Ascending aorta (tissue), 2 donors: ENCODE measurements around the gene PKN1. TPM values are rescaled to one million over a fixed set of nuclear protein-coding genes. Genes with fewer than 3 reads are reported as not detected.
"Not testable (repeated sequence)": the region's sequence is repeated elsewhere in the genome, so short reads cannot be mapped to it uniquely, and the experiment has no call there.

Source experiments
- DNase-seq, 2 donors: peaks; one replicate each; pipeline ENCODE4 v3.0.0-alpha.2; 2019; ENCODE audit warnings: low spot score in 2 of 2
- H3K27ac ChIP-seq, 2 donors: fragments of 200-600 bp; sonication (generic); one replicate each; pipeline ENCODE4 v1.5.1; 2016 to 2017; ENCODE audit warnings: mild to moderate bottlenecking in 1 of 2
- H3K27me3 ChIP-seq: fragments of 200-600 bp; sonication (generic); one replicate; pipeline ENCODE4 v1.5.1; 2017
- H3K36me3 ChIP-seq, 2 donors: fragments of 200-600 bp; sonication (generic); one replicate each; pipeline ENCODE4 v1.5.1; 2016
- H3K4me1 ChIP-seq, 2 donors: fragments of 200-600 bp; sonication (generic); one replicate each; pipeline ENCODE4 v1.5.1; 2016 to 2017; ENCODE audit warnings: mild to moderate bottlenecking in 1 of 2
- H3K4me3 ChIP-seq, 2 donors: fragments of 200-600 bp; sonication (generic); one replicate each; pipeline ENCODE4 v1.5.1; 2016 to 2017; ENCODE audit warnings: mild to moderate bottlenecking in 1 of 2
- H3K9me3 ChIP-seq, 2 donors: fragments of 200-600 bp; sonication (generic); one replicate each; pipeline ENCODE4 v1.5.1; 2016
- CTCF ChIP-seq, 3 experiments: fragments of 200-600 bp in 2 of 3; fragments of 450-650 bp in 1 of 3; sonication (generic) in 2 of 3; IDR thresholded peaks; one replicate each; pipeline ENCODE4 v1.5.1; 2016 to 2019; ENCODE audit warnings: antibody characterized with exemption in 3 of 3, mild to moderate bottlenecking in 1 of 3, moderate library complexity in 1 of 3
- intact Hi-C: fragments of 100-400 bp; cut with DNase I; formaldehyde crosslinking; loops from one replicate; pipeline ENCODE4 v1.15.1; 2023
- total RNA-seq: library from RNA; depleted of rRNA; stranded (reverse); fragments of >200 nt; gene quantifications from one replicate; pipeline ENCODE4 v1.1.0, GENCODE V29; 2016

Gene PKN1
- total RNA-seq, 1 donor from 2014 or later, result 231 TPM

DNA sequence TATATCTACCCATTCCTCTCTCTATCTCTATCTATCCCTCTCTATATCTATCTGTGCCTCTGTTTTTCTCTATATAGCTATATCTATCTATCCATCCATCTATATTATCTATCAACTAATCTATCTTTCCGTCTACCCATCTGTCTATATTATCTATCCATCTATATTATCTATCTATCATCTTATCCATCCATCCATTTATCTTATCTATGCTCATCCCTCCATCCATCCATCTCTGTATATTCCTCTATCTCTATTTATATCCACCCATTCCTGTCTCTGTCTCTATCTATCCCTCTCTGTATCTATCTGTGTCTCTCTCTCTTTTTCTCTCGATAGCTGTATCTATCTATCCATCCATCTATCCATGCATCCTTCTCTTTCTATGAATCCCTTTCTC, 27.8 kb downstream of the PKN1 start:
- intact Hi-C loops, result no loop called here
- H3K36me3 ChIP-seq, result peaks cover 54 to 66% of the 10 kb centered on the region in 2 donors
- H3K9me3 ChIP-seq, result no peaks in the 10 kb centered on the region
- TF ChIP-seq CTCF (IDR thresholded peaks at IDR 0.05), result no peak
- no peaks in the 10 kb centered on the region for H3K4me1 ChIP-seq
- no peak for DNase-seq
- H3K27me3 ChIP-seq, result no peaks in the 10 kb centered on the region
- H3K4me3 ChIP-seq, result no peak overlapping the region
- H3K27ac ChIP-seq, result no peak overlapping the region

DNA sequence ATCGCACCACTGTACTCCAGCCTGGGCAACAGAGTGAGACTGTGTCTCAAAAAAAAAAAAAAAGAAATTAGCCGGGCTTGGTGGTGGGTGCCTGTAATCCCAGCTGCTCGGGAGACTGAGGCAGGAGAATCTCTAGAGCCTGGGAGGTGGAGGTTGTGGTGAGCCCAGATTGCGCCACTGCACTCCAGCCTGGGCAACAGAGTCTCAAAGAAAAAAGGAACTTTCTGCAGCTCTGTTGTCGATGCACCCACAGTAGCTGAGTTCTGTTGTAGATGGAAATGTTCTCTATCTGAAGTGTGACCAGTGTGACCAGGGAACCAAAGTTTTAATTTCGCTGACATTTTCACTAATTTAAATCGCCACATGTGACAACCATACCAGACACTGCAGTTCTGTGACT, 29.3 kb downstream of the PKN1 start:
- H3K4me1 ChIP-seq, H3K27ac ChIP-seq, H3K4me3 ChIP-seq, H3K27me3 ChIP-seq, DNase-seq, intact Hi-C loops, H3K9me3 ChIP-seq: not testable (repeated sequence)
- H3K36me3 ChIP-seq, result peaks cover 65 to 80% of the 10 kb centered on the region in 2 donors

GRCh38 chr19:14463747-14464146, 30.6 kb downstream of the PKN1 start:
- intact Hi-C loops, result no loop called here

DNA sequence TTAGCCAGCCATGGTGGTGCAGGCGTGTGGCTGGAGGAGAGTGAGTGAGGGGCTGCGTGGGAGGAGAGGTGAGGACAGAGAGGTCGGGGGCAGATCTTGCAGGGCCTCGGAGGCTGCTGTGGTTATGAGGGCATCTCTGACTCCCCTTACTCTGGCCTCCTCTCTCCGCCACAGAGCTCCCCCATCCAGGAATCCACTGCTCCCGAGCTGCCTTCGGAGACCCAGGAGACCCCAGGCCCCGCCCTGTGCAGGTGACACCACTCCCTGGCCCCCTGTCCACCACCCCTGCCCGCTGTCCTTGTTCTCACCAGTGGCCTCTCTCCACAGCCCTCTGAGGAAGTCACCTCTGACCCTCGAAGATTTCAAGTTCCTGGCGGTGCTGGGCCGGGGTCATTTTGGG, 34.3 kb downstream of the PKN1 start:
- Histone ChIP-seq H3K9me3 (no peaks in the 10 kb centered on the region), H3K36me3 (peaks cover 73 to 80% of the 10 kb centered on the region in 2 donors), H3K27ac (no peak overlapping the region), H3K27me3 (no peaks in the 10 kb centered on the region), H3K4me3 (no peak overlapping the region), H3K4me1 (peaks cover under 1 to 3% of the 10 kb centered on the region in 2 donors)
- intact Hi-C loops, result no loop called here
- TF ChIP-seq CTCF (IDR thresholded peaks at IDR 0.05), result no peak
- DNase-seq, result no peak

More at GRCh38 chr19:14463747-14464146, 30.6 kb downstream of the PKN1 start:
- Histone ChIP-seq H3K36me3 (peaks cover 71 to 80% of the 10 kb centered on the region in 2 donors), H3K9me3 (no peaks in the 10 kb centered on the region), H3K27me3 (no peaks in the 10 kb centered on the region), H3K4me1 (no peaks in the 10 kb centered on the region), H3K4me3 (no peak overlapping the region), H3K27ac (no peak overlapping the region)
- no peak for TF ChIP-seq CTCF (IDR thresholded peaks at IDR 0.05)
- DNase-seq, result no peak

GRCh38 chr19:14467816-14468215, 34.7 kb downstream of the PKN1 start:
- H3K36me3 ChIP-seq, result peaks cover 69 to 76% of the 10 kb centered on the region in 2 donors

More at GRCh38 chr19:14467816-14468215, 34.7 kb downstream of the PKN1 start:
- Histone ChIP-seq H3K4me3 (no peak overlapping the region), H3K27me3 (no peaks in the 10 kb centered on the region), H3K4me1 (peaks cover 4 to 6% of the 10 kb centered on the region in 2 donors), H3K9me3 (no peaks in the 10 kb centered on the region), H3K27ac (no peak overlapping the region)
- intact Hi-C loops, result no loop called here
- TF ChIP-seq CTCF (IDR thresholded peaks at IDR 0.05), result no peak
- DNase-seq, result no peak
